CD4-positive, alpha-beta T cell treated with Interferon gamma for 1 hour (primary cell): Measurements from ENCODE around the gene C9orf50.

Experiments used
- DNase-seq: peaks from one replicate; pipeline ENCODE4 v3.0.0-alpha.2; 2020

The C9orf50 gene

GRCh38 chr9:129569502-129570449 lies 51.1 kb downstream of the C9orf50 start:
- no peak for DNase-seq

- DNase-seq = no peak
These were observed 52.1 kb downstream of the C9orf50 start for GRCh38 chr9:129568560-129569501.

- DNase-seq = no peak
These were observed 52.9 kb downstream of the C9orf50 start for GRCh38 chr9:129567842-129568559.

- no peak for DNase-seq
These were observed 53.6 kb downstream of the C9orf50 start for GRCh38 chr9:129567329-129567728.

- DNase-seq = no peak
These were observed 54.2 kb downstream of the C9orf50 start for GRCh38 chr9:129566563-129567266.

- no peak for DNase-seq
These were observed 58.0 kb downstream of the C9orf50 start for GRCh38 chr9:129562917-129563316.

GRCh38 chr9:129562514-129562913 lies 58.4 kb downstream of the C9orf50 start:
- DNase-seq = no peak
